HG02970 (cell line): ENCODE results near the gene MTHFS.

Source experiments
- ATAC-seq: cut with Tn5 transposase; IDR thresholded peaks from one replicate; pipeline ENCODE4 v1.9.1; 2021; ENCODE audit warnings: mild to moderate bottlenecking, moderate library complexity, moderate number of reproducible peaks; ENCODE audit not compliant: unreplicated experiment, low FRiP score

MTHFS gene

GRCh38 chr15:79881254-79881653, 15.6 kb downstream of the MTHFS start:
- ATAC-seq = no peak

DNA sequence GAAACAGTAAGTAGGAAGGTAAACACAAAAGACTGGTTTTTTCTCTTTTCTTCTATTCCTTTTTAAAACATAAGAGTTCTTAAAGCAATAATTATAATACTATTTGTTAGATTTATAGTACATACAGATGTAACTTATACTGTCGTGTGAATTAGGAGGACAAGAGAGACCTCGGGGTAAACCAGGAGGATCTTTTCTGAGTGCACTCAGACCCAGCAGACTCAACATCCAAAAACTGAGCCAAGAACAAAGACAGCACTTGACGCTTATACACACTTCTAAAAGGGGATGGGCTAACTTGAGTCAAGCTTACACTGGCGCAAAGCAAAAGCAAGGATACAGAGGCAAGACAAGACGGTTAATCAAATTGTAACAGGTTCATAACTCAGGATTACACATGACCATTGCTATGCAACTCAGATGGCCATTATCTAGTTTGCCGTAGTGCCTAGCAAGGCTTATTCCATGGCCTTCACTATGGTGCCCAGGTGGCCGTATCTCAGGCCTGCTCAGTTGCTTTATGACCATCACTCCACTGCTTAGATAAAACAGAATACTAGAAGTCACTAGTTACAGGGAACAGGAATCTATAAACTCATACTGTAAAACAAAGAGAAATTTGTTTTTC, 18.6 kb downstream of the MTHFS start:
- ATAC-seq = no peak

DNA sequence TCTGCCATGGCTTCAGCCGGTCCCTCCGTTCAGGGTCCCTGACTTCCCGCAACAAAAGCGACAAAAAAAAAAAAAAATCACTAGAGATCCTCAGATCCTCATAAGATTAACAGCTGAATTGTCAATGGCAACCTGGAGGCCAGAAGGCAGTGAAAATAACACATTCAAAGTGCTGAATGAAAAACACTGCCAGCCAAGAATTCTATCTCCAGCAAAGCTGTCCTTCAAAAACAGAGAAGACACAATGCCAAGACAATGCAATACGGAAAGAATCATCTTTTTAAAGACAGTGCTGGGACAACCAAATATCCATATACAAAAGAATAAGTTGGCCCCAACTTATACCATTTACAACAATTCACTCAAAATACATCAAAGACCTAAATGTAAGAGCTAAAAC, 21.6 kb downstream of the MTHFS start:
- no peak for ATAC-seq

DNA sequence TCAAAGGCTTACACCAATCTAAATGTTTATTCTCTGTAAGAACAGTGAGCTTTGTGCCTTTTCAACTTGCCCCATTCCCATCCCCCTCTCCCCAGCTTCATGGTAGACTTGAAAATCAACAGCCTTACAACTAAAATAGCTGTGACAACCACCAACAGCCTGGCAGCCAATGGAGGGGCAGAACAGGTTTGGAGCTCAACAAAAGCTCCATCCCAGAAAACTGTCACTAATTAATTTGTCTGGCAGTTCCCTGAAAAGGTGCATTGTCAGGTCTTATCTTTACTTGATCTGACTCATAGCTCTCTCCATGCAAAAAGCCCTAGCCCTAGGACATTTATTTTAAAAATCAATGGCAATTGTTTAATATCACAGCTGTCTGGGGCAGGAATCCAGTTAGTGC, 22.6 kb downstream of the MTHFS start:
- no peak for ATAC-seq

GRCh38 chr15:79872358-79873017, 24.3 kb downstream of the MTHFS start:
- ATAC-seq = no peak

- no peak for ATAC-seq
Observed at GRCh38 chr15:79868554-79868953, 28.3 kb downstream of the MTHFS start.

DNA sequence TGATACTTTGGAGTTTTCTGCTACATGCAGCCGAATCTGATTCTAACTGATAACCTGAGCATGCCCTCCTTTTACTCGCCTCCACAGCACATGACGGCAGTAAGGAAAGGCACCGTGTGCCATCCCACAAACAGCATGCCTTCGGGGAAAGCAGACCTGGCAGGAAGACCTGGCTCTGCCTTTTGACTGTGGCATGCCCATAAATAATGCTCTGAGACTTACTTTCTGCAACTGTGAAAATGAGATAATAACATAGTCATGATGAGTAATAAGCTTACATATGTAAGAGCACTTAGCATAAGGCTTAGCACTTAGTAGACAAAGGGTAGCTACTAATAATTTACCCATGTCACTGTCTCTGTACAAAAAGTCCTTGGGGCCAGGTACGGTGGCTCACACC, 32.9 kb downstream of the MTHFS start:
- ATAC-seq = no peak

DNA sequence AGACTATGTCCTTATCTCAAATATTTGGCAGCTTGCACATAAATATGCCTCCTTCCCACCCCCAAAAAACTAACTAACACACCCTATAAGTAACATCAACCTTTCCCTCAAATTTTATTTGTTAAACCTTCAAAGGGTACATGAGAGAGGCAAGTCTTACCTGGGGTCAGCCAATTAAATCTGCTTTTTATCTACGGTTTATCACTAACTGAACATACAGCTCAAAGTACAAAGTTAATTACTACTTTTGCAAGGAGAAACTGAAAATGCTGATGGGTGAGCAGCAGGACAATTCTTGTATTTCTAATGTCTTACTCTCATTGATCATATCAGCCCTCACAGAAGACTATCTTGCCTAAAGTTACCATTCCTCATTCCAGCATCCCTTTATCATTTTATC, 34.6 kb downstream of the MTHFS start:
- no peak for ATAC-seq

GRCh38 chr15:79860661-79861060, 36.2 kb downstream of the MTHFS start:
- ATAC-seq = no peak

- ATAC-seq = no peak
Observed at GRCh38 chr15:79858469-79858868, 38.3 kb downstream of the MTHFS start.

DNA sequence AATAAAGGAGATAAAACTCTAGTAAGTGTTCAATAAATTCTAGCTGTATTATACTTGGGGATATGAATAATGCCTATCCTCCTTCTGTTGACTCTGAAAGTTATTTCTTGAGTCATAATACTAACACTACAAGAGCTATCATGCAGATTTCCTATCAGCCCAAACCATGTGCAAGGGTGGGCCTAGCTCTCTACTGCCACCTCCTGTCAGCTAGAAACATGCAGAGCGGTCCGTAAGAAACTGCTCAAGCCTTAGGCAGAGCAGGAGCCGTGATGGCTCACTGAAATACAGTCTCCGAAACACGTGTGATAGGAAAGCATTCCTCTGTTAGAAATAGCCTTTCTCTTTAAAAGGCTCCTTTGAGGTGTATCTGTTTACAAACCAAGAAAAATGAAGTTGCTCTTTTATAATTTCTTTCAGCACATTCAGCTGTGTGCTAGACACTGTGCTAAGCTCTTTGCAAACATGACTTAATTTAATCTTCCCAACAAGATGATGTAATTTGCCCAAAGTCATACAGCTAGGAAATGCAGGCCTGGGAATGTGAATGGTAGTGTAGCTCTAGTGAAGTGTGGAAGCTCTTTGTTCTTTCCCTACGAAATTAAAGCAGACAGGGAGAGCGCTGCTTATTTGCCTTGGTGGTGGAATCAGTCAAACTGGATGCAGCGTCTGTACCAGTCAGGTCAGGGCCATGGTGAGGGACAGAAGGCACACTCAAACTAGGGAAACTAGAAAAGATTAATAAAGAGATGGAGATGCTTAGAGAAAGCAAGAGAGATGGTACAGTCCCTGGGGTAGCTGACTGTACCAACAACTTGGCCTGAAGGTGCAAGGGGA, 43.1 kb downstream of the MTHFS start:
- ATAC-seq = no peak

DNA sequence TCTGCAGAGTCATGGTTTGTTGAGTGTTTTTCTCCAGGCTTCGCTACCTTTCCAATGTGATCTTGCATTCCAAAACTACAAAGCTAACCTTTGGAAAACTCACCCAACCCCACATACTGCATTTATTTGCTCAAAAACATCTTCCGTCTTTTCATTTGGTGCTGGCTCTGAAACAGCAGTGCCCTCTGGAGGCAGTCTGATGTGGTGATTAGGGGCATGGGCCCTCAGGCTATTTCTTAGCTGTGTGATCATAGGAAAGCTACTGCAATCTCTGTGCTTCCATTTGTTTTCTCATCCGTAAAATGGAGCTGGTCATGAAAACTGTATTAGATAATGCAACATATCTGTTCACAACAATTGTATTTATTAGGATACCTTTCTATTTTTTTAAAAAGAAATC, 47.0 kb downstream of the MTHFS start:
- ATAC-seq = no peak

DNA sequence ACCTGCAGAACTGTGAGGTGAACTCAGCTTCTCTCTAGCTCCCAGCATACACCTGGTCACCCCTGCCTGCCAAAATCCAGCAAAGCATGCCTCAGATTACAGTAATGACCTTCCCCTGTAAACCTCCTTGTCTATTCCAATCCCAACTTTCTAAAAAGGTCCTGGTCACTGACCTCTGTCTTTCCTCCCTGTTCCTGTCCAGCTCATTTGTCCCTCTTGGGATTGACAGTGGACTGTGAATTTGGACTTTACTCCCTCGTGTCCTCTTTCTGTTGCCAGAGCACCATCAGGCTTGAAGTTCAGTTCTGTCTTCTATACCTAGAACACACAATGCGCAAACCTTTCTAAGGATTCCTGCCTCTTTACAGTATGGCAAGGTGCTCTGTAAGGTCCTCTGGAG, 50.3 kb downstream of the MTHFS start:
- no peak for ATAC-seq

DNA sequence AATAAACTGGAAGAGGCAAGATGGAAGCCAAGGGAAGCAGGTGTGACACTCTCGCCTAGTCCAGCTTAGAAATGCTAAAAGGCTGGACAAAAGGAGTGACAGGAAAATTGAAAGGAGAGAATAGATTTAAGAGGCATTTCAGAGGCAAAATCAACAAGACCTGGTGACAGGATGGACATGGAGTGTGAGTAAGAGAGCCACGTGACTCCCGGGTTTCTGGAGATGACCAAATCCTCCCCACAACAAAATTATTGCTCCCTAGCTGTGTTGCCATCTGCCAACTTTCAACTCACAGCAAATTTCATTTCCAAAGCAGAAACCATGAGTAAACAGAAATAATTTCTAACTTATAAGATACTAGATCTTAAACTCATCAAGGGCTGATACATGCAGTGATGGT, 52.6 kb downstream of the MTHFS start:
- ATAC-seq = no peak

- ATAC-seq = no peak
Observed at GRCh38 chr15:79837846-79838245, 59.0 kb downstream of the MTHFS start.

DNA sequence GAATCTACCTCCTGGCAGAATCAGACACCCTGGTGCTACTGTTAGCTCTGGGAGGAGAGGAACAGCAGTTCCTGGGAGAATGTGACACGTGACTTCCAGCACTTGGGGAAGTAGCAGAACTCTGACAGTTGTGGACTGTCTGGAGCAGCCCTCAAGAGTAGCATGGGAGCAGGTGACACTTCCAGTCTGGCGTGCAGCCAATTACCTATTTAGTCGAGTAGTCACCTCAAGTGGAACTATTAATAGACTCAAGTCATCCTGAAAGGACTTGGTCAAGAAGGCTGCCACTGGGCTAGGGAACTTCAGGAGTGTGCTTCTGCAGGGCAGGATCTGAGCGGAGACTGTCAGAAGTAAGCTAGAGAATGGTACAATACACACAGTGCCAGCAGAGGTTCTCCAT, 62.3 kb downstream of the MTHFS start:
- ATAC-seq = no peak

DNA sequence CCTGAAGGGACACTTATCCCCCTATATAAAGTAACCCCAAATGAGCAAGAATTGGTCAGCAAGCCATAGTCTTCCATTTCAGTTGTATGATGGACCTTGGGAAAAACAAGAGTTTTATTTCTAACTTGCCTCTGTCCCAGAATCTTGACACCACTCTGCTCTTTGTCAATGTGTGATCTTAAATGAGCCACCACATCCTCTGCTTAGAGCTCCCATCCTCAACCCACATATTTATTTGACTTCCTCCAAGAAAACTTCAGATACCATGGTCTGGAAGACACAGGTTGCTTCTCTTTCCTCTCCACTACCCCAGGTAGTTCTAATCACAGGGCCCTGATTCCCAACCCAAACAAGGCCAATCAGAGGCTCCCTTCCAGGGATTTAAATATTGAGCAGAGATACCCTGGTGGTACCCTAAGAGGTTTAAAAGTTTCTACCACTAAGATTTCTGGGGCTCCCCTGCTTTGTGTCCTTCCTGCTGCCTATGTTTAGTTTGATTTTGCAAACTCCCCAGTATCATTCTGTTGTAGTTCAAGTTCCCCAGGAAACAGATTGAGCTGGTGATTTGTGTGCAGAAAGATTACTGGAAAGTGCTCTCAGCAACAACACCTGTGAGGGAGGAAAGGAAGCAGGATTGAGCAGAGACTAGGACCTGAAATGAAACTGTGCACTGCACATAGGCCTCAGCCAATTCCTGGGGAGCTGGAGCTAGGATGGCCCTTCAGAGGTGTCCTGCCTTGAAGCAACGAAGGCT, 64.3 kb downstream of the MTHFS start:
- ATAC-seq = no peak

DNA sequence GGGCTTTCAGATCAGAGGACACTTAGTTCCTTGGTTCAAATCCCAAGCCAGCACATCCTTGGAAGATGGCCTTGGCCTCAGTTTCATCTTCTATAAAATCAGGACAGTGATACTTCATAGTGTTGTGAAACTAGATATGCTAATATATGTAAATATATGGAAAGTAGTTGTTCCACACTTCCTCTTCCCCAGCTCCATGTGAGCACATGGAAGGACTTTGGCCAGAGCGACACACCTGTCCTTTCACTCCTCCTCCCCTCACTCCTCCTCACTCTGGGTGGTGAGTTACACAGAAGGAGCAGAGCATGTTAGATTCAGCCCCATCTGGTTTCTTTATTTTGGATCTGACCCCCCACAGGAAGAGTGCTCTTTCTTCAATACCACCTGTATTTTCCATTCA, 65.2 kb downstream of the MTHFS start:
- no peak for ATAC-seq

DNA sequence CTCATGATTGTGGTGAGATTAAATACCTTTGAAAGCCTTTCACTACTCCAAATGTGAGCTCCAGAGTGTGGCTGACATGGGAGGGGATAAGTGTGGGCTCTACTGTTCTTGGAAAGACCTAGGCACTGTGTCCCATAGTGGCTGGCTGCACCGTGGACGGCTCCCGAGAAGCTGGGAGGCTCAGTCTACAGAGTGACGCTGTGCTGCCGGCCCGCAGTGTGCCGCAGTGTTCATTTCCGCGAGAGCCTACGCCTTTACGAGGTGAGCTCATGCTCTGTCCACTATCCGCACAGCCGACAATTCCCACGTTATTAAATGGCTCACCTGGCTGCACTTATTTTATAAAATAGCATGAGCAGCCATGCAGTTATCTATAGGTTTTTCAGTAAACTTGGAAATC, 66.9 kb downstream of the MTHFS start:
- no peak for ATAC-seq

DNA sequence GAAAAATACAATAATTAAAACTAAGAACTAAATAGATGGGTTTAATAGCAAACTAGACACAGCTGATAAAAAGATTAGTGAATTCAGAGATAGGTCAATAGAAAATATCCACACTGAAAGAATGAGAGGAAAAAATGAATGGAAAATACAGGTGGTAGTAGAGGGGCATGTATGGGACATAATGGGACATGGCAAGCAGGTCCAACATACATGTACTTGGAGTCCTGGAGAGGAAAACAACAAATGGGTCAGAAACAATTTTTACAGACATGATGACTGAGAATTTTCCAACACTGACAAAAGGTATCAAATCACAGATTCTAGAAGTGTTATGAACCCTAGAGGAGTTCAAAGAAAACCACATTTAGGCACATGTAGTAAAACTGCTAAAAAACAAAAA, 68.4 kb downstream of the MTHFS start:
- ATAC-seq = no peak

DNA sequence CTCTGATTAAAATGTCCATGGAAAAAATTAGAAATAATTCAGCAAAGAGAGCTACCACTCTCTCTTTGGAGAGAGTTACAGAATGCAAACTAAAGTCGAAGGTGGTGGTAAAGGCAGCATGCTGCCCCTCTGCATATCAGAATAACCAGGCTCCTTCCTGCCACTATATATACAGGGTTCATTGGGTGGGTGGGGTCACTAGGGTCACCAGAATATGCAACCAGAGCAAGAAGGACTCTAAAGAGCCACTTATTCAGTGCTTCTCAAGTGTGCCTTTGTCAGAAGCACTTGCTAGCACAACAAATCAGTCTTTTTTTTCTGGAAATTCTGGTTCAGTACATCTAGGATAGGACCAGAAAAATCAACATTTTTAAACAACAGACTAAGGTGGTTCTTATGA, 70.0 kb downstream of the MTHFS start:
- ATAC-seq = no peak
